CD4-positive, CD25-positive, alpha-beta regulatory T cell (primary cell): ENCODE results near the gene C1orf50. TPM values are rescaled to one million over a fixed set of nuclear protein-coding genes. Genes with fewer than 3 reads are reported as not detected.

Experiments
- ATAC-seq, 2 donors: fragments of 150-1000 bp; cut with Tn5 transposase; one replicate each; pipeline ENCODE4 v1.10.0; 2021; ENCODE audit warnings: low read depth in 2 of 2, moderate number of reproducible peaks in 2 of 2, moderate library complexity in 1 of 2
- DNase-seq, 3 donors: peaks; one replicate each; pipeline versions ENCODE4 v3.0.0 to v3.0.0-alpha.2; 2012 to 2022; ENCODE audit warnings: mixed read lengths in 1 of 3
- H3K27ac ChIP-seq: one replicate; pipeline ENCODE4 v1.7.0; 2013; ENCODE audit warnings: mild to moderate bottlenecking, low read length; ENCODE audit not compliant: insufficient read depth, poor library complexity, severe bottlenecking
- H3K27me3 ChIP-seq: one replicate; pipeline ENCODE4 v1.7.0; 2013; ENCODE audit warnings: low read length; ENCODE audit not compliant: control insufficient read depth, insufficient read depth
- H3K36me3 ChIP-seq: one replicate; pipeline ENCODE4 v1.7.0; 2013; ENCODE audit warnings: mild to moderate bottlenecking, low read length, moderate library complexity; ENCODE audit not compliant: control insufficient read depth, insufficient read depth
- H3K4me1 ChIP-seq: 2 replicates; pipeline ENCODE4 v1.7.0; 2013; ENCODE audit warnings: mild to moderate bottlenecking, low read length; ENCODE audit not compliant: insufficient read depth, control insufficient read depth, poor library complexity, severe bottlenecking
- H3K4me3 ChIP-seq: one replicate; pipeline ENCODE4 v1.7.0; 2013; ENCODE audit warnings: low read depth, mild to moderate bottlenecking, low read length, moderate library complexity
- H3K9me3 ChIP-seq, 2 experiments: 1 replicate in 1 of 2; 2 replicates in 1 of 2; pipeline ENCODE4 v1.7.0; 2013; ENCODE audit warnings: low read length in 2 of 2, mild to moderate bottlenecking in 1 of 2, moderate library complexity in 1 of 2; ENCODE audit not compliant: control insufficient read depth in 2 of 2
- H3K27ac Mint-ChIP-seq, 3 donors: one replicate each; pipeline ENCODE4 v1.8.0; 2020 to 2022; ENCODE audit warnings: mild to moderate bottlenecking in 3 of 3, mixed read lengths in 3 of 3, moderate library complexity in 2 of 3
- H3K27me3 Mint-ChIP-seq: one replicate; pipeline ENCODE4 v1.8.0; 2022; ENCODE audit warnings: mild to moderate bottlenecking, mixed read lengths
- H3K36me3 Mint-ChIP-seq: one replicate; pipeline ENCODE4 v1.8.0; 2020; ENCODE audit warnings: mixed read lengths
- H3K4me1 Mint-ChIP-seq, 4 donors: one replicate each; pipeline ENCODE4 v1.8.0; 2020 to 2022; ENCODE audit warnings: mixed read lengths in 4 of 4, mild to moderate bottlenecking in 1 of 4
- H3K4me3 Mint-ChIP-seq, 4 donors: one replicate each; pipeline ENCODE4 v1.8.0; 2020 to 2022; ENCODE audit warnings: mild to moderate bottlenecking in 4 of 4, mixed read lengths in 4 of 4, moderate library complexity in 3 of 4
- H3K9me3 Mint-ChIP-seq, 7 donors: one replicate each; pipeline ENCODE4 v1.8.0; 2020 to 2022; ENCODE audit warnings: mixed read lengths in 7 of 7, mild to moderate bottlenecking in 3 of 7, moderate library complexity in 2 of 7
- polyA plus RNA-seq, 4 donors: library from polyadenylated mRNA; unstranded; fragments of 300-500 nt; fragmentation: Illumina TruSeq; gene quantifications; one replicate each; pipeline ENCODE4 v1.2.3, GENCODE V29; 2021
- total RNA-seq: library from RNA; stranded (reverse); gene quantifications from one replicate; pipeline ENCODE4 v1.2.3, GENCODE V29; 2022

C1orf50 gene
- total and polyA plus RNA-seq, 5 donors from 2014 or later = 3.8 to 14.3 (median 7.3) TPM

DNA sequence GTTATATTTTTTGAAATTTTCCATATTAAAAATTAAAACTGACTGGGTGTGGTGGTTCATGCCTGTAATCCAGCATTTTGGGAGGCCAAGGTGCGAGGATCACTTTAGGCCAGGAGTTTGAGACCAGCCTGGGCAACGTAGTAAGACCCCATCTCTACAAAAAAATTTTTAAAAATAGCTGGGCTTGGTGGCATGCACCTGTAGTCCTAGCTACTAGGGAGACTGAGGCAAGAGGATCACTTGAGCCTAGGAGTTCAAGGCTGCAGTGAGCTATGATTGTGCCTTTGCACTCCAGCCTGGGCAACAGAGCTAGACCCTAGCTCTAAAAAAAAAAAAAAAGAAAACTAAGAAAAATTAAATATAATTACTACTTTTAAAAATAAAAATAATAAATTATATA lies 54.6 kb downstream of the C1orf50 start:
- no peaks in the 10 kb centered on the region for H3K36me3 ChIP-seq
- DNase-seq (no peak), ATAC-seq (no peak)
- no peak overlapping the region for H3K27ac Mint-ChIP-seq
- H3K27me3 Mint-ChIP-seq = no peaks in the 10 kb centered on the region
- H3K4me1 Mint-ChIP-seq = peaks cover 9 to 22% (median 17%) of the 10 kb centered on the region in 4 donors
- no peaks in the 10 kb centered on the region for H3K27me3 ChIP-seq
- H3K9me3 ChIP-seq = no peaks in the 10 kb centered on the region
- peaks cover 7% of the 10 kb centered on the region for H3K4me1 ChIP-seq
- peaks cover 9% of the 10 kb centered on the region for H3K36me3 Mint-ChIP-seq
- H3K9me3 Mint-ChIP-seq = peaks cover 0 to 2% (median 0%) of the 10 kb centered on the region in 7 donors
- H3K4me3 Mint-ChIP-seq = no peak overlapping the region
- H3K4me3 ChIP-seq = no peak overlapping the region
- H3K27ac ChIP-seq = no peak overlapping the region

DNA sequence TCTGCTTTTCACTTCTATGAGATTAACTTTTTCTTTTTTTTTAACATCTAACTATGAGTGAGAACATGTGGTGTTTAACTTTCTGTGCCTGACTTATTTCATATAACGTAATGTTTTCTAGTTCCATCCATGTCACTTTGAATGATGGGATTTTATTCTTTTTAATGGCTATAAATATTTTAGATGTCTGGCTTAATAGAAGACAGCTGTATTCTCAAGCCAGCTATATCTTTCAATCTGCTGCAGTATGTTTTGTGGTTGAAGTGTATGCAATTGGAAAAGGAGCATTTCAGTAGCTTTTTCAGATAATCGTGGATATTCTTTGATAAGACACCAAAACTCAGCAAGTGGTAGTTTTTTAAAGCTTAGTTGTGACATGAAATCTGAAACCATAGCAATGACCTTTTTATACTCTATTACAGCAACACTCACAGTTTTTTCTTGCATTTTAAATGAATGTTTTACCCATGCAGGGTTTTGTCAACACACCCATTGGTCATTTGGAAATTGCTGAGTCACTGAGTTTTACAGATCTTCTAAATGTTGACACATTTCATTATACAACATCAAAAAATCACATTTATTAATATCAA lies 55.8 kb downstream of the C1orf50 start:
- H3K27me3 Mint-ChIP-seq = no peaks in the 10 kb centered on the region
- H3K4me3 ChIP-seq = no peak overlapping the region
- H3K4me3 Mint-ChIP-seq = peak overlapping the region in 1 of 4 donors; percentile 81
- peaks cover 0 to 2% (median 0%) of the 10 kb centered on the region in 7 donors for H3K9me3 Mint-ChIP-seq
- H3K36me3 ChIP-seq = no peaks in the 10 kb centered on the region
- no peak overlapping the region for H3K27ac Mint-ChIP-seq
- H3K9me3 ChIP-seq = no peaks in the 10 kb centered on the region
- H3K4me1 ChIP-seq = peaks cover 1% of the 10 kb centered on the region
- H3K36me3 Mint-ChIP-seq = peaks cover 9% of the 10 kb centered on the region
- H3K27ac ChIP-seq = no peak overlapping the region
- H3K4me1 Mint-ChIP-seq = peaks cover 9 to 17% (median 13%) of the 10 kb centered on the region in 4 donors
- no peak for DNase-seq
- H3K27me3 ChIP-seq = no peaks in the 10 kb centered on the region
- ATAC-seq = no peak

DNA sequence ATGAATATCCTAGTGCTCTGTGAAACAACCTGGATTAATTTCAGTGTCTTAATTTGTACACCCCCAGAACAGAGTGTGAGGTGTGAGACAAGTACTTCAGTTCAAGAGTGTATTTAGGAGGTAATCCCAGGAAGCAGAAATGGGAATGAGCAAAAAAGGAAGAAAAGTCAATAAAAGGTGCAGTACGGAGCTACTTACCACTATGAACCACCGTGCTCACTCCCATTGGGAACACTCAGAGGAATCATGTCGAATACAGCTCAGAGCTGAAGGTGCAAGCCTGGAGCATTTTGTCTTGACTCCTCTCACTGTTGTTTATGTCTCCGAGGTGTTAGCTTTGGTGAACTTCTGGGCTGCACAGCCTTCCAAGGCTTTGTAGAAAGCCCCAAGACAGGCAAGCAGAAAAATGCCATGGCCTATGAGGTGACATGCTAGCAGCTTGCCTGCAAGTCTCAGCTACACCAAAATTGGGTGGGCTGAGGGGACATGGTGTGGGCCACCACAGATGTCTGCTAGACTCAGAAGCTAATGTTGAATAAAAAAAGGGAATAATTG lies 57.5 kb downstream of the C1orf50 start:
- Mint-ChIP-seq H3K27me3 (no peaks in the 10 kb centered on the region), H3K4me3 (no peak overlapping the region), H3K9me3 (no peaks in the 10 kb centered on the region), H3K36me3 (peaks cover 9% of the 10 kb centered on the region), H3K27ac (peak overlapping the region in 1 of 3 donors; percentile 38), H3K4me1 (peaks cover 4 to 13% (median 6%) of the 10 kb centered on the region in 4 donors)
- H3K4me3 ChIP-seq = no peak overlapping the region
- H3K27ac ChIP-seq = no peak overlapping the region
- no peak for DNase-seq
- H3K27me3 ChIP-seq = no peaks in the 10 kb centered on the region
- ATAC-seq = no peak
- no peaks in the 10 kb centered on the region for H3K4me1 ChIP-seq
- H3K9me3 ChIP-seq = no peaks in the 10 kb centered on the region
- H3K36me3 ChIP-seq = no peaks in the 10 kb centered on the region

GRCh38 chr1:42825036-42825851 lies 58.2 kb downstream of the C1orf50 start:
- H3K27me3 ChIP-seq = no peaks in the 10 kb centered on the region
- H3K27ac ChIP-seq = no peak overlapping the region
- no peaks in the 10 kb centered on the region for H3K36me3 ChIP-seq
- no peaks in the 10 kb centered on the region for H3K9me3 ChIP-seq
- H3K27ac Mint-ChIP-seq = no peak overlapping the region
- no peaks in the 10 kb centered on the region for H3K9me3 Mint-ChIP-seq
- H3K4me1 ChIP-seq = no peaks in the 10 kb centered on the region
- DNase-seq (no peak), ATAC-seq (no peak)
- H3K4me3 ChIP-seq = no peak overlapping the region
- H3K36me3 Mint-ChIP-seq = peaks cover 6% of the 10 kb centered on the region
- peaks cover 4 to 7% (median 5%) of the 10 kb centered on the region in 4 donors for H3K4me1 Mint-ChIP-seq
- no peak overlapping the region for H3K4me3 Mint-ChIP-seq
- no peaks in the 10 kb centered on the region for H3K27me3 Mint-ChIP-seq

Other genes starting within 250 kb of the C1orf50 start
- 29.6 TPM for gene PPIH, start 108.8 kb upstream of the C1orf50 start, total RNA-seq
- gene PPIH, start 108.8 kb upstream of the C1orf50 start, polyA plus RNA-seq = 10 to 100 TPM; 61.8 to 72.9 (median 69.2) TPM
- gene YBX1, start 84.8 kb upstream of the C1orf50 start, total RNA-seq = 323 TPM
- gene YBX1, start 84.8 kb upstream of the C1orf50 start, polyA plus RNA-seq = 100 to 1,000 TPM in 1 of 4 donors, 10 to 100 TPM in 3; 89.9 to 110 (median 93.1) TPM
- gene CLDN19, start 27.0 kb upstream of the C1orf50 start, total RNA-seq = not detected
- not detected for gene CLDN19, start 27.0 kb upstream of the C1orf50 start, polyA plus RNA-seq
- gene P3H1, start 221 bp upstream of the C1orf50 start, total RNA-seq = 30.4 TPM
- gene P3H1, start 221 bp upstream of the C1orf50 start, polyA plus RNA-seq = 10 to 100 TPM; 12.6 to 16.3 (median 14.3) TPM
- gene TMEM269, start 17.7 kb downstream of the C1orf50 start, total RNA-seq = 1.1 TPM
- under 1 TPM in 1 of 4 donors, not detected in 3; 0.12 TPM for gene TMEM269, start 17.7 kb downstream of the C1orf50 start, polyA plus RNA-seq
- 4.9 TPM for gene ERMAP, start 49.9 kb downstream of the C1orf50 start, total RNA-seq
- gene ERMAP, start 49.9 kb downstream of the C1orf50 start, polyA plus RNA-seq = 1 to 10 TPM; 2.8 to 4.1 (median 3.5) TPM
- gene SVBP, start 50.1 kb downstream of the C1orf50 start, total RNA-seq = 24.4 TPM
- 100 to 1,000 TPM in 2 of 4 donors, 10 to 100 TPM in 2; 82.7 to 126 (median 98.9) TPM for gene SVBP, start 50.1 kb downstream of the C1orf50 start, polyA plus RNA-seq
- 5.3 TPM for gene ZNF691, start 79.4 kb downstream of the C1orf50 start, total RNA-seq
- 10 to 100 TPM in 1 of 4 donors, 1 to 10 TPM in 3; 7.6 to 13.7 (median 9.7) TPM for gene ZNF691, start 79.4 kb downstream of the C1orf50 start, polyA plus RNA-seq
- gene SLC2A1, start 191.6 kb downstream of the C1orf50 start, total RNA-seq = 60.2 TPM
- gene SLC2A1, start 191.6 kb downstream of the C1orf50 start, polyA plus RNA-seq = 10 to 100 TPM; 22.0 to 25.5 (median 23.6) TPM